Measurements from ENCODE around the gene HSFX3.
"Not testable (repeated sequence)": the region's sequence is repeated elsewhere in the genome, so short reads cannot be mapped to it uniquely, and the experiment has no call there.

Gene HSFX3

DNA sequence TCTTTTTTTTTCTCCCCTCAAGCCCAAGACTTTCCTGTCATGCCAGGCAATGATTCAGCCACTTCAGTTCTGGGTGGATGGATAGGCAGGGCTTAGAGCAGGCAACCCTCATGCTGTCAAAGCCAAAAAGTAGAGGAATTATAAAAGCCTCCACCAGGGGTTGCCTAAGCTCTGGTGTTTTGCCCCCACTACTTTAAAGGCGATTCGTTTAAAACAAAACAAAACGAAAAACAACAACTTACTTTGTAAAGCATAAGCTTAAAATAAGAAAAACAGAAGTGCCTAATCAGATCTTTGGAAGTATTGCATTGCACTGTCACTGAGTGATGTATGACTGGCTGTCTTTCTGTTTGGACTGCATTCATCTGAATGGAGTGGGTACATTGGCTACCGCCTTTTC is 39.3 kb downstream of the HSFX3 start:
- ChIA-PET POLR2A (interaction anchor here (0.6 kb wide), 1 partner anchor 20 kb away, joined by 4 read pairs; no protein-coding TSS in a partner anchor), CTCF (interaction anchor here (1.9 kb wide), 1 partner anchor 17 kb away, joined by 5 read pairs; no protein-coding TSS in a partner anchor)
- DNase-seq (ENCODE audit: extremely low spot score), result no peak
- TF ChIP-seq, protein P1, sequence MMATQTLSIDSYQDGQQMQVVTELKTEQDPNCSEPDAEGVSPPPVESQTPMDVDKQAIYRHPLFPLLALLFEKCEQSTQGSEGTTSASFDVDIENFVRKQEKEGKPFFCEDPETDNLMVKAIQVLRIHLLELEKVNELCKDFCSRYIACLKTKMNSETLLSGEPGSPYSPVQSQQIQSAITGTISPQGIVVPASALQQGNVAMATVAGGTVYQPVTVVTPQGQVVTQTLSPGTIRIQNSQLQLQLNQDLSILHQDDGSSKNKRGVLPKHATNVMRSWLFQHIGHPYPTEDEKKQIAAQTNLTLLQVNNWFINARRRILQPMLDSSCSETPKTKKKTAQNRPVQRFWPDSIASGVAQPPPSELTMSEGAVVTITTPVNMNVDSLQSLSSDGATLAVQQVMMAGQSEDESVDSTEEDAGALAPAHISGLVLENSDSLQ (IDR thresholded peaks at IDR 0.05), result 0 out of 2 replicates have a peak, but pooled peaks have one; percentile 21
- TF ChIP-seq NFRKB (IDR thresholded peaks at IDR 0.05), result no peak
- no peak for TF ChIP-seq CTBP1 (IDR thresholded peaks at IDR 0.05; ENCODE audit: borderline replicate concordance)
- TF ChIP-seq TARDBP (IDR thresholded peaks at IDR 0.05), result no peak
- TF ChIP-seq FOXA1 (IDR thresholded peaks at IDR 0.05), result no peak
- TF ChIP-seq BHLHE40 (IDR thresholded peaks at IDR 0.05; ENCODE audit: borderline replicate concordance), result no peak

DNA sequence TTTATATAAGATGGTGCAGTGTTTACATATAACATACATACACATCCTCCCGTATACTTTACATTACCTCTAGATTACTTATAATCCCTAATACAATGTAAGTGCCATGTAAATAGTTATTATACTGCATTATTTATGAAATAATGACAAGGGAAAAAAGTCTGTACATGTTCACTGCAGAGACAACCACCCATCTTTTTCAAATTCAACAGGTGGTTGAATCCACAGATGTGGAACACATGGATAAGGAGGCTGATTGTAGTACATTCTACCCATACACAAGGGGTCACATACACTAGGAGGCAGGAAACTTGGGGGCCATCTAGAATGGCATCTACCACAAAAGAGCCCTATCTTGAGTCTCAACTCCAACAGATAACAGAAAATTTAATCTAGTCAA is 41.3 kb downstream of the HSFX3 start:
- CTCF ChIA-PET, result no interaction called here
- DNase-seq (ENCODE audit: extremely low spot score), result no peak
- POLR2A ChIA-PET, result no interaction called here
- TF ChIP-seq ZNF384 (IDR thresholded peaks at IDR 0.05), result no peak
- TF ChIP-seq CTBP1 (IDR thresholded peaks at IDR 0.05; ENCODE audit: borderline replicate concordance), result no peak
- TF ChIP-seq SP1 (IDR thresholded peaks at IDR 0.05), result no peak
- TF ChIP-seq HDGF (IDR thresholded peaks at IDR 0.05; ENCODE audit: borderline replicate concordance), result no peak
- no peak for TF ChIP-seq ELF4 (IDR thresholded peaks at IDR 0.05)
- no peak for TF ChIP-seq TARDBP (IDR thresholded peaks at IDR 0.05)
- no peak for TF ChIP-seq BHLHE40 (IDR thresholded peaks at IDR 0.05; ENCODE audit: borderline replicate concordance)
- TF ChIP-seq, protein P1 (IDR thresholded peaks at IDR 0.05), result no peak
- no peak for TF ChIP-seq FOXM1 (IDR thresholded peaks at IDR 0.05; ENCODE audit: borderline replicate concordance)
- no peak for TF ChIP-seq FOXK2 (IDR thresholded peaks at IDR 0.05)
- TF ChIP-seq LEF1 (IDR thresholded peaks at IDR 0.05; ENCODE audit: borderline replicate concordance), result no peak
- no peak for TF ChIP-seq L3MBTL2 (conservative IDR thresholded peaks at IDR 0.05)
- TF ChIP-seq NFRKB (IDR thresholded peaks at IDR 0.05), result no peak
- no peak for TF ChIP-seq SUZ12 (IDR thresholded peaks at IDR 0.05)

DNA sequence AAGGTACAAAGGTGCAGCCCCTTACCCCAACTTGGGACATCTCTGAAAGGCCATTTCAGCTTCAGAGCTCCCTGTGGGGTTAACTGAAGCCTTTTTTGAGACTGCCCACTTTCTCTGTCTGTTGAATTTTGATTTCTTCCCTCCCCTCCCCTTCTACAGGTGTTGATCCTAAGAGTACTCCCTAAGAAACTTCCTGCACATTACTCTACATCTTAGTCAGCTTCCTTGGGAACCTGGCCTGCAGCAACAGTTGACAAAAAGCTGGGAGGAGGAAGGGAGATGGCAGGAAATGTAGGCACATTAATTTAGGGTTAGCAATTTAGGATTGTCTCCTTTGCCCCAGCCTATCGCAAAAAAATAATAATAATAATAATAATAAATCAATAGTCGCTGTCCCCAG is 43.4 kb downstream of the HSFX3 start:
- no peak for TF ChIP-seq SP1 (IDR thresholded peaks at IDR 0.05)
- TF ChIP-seq ARNT (IDR thresholded peaks at IDR 0.05), result no peak
- TF ChIP-seq FOXK2 (IDR thresholded peaks at IDR 0.05), result no peak
- no peak for TF ChIP-seq HDGF (IDR thresholded peaks at IDR 0.05; ENCODE audit: borderline replicate concordance)
- TF ChIP-seq ELF4 (IDR thresholded peaks at IDR 0.05), result no peak
- no peak for TF ChIP-seq NFRKB (IDR thresholded peaks at IDR 0.05)
- no peak for TF ChIP-seq FOXM1 (IDR thresholded peaks at IDR 0.05; ENCODE audit: borderline replicate concordance)
- no peak for TF ChIP-seq TARDBP (IDR thresholded peaks at IDR 0.05)
- TF ChIP-seq SUZ12 (IDR thresholded peaks at IDR 0.05), result no peak
- TF ChIP-seq FOXA1 (IDR thresholded peaks at IDR 0.05), result no peak
- DNase-seq (ENCODE audit: extremely low spot score), result no peak
- ChIA-PET CTCF (no interaction called here), POLR2A (no interaction called here)

DNA sequence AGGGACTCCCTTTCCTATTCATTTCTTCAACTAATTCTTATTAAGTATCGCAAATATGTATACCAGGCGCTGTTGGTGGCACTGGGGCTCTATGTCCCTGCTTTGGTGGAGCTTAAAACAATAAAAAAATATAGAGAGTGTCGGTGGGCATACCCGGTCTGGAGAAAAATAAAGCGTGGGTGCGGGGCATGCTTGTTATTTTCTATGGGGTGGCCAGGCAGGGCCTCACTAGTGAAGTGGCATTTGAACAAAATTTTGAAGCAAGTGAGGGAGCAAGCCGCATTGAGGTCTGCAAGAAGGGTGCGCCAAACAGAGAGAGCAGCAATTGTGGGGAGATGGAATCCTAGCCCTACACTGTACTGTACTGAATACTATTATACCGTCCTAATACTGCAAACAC is 44.1 kb downstream of the HSFX3 start:
- DNase-seq (ENCODE audit: extremely low spot score), result no peak
- TF ChIP-seq SP1 (IDR thresholded peaks at IDR 0.05) (no peak), NFRKB (IDR thresholded peaks at IDR 0.05) (no peak), TARDBP (IDR thresholded peaks at IDR 0.05) (no peak)
- ChIA-PET POLR2A (interaction anchor here (1.3 kb wide), 1 partner anchor 34 kb away, joined by 8 read pairs; the partner anchor contains the start of gene EOLA1), CTCF (no interaction called here)

DNA sequence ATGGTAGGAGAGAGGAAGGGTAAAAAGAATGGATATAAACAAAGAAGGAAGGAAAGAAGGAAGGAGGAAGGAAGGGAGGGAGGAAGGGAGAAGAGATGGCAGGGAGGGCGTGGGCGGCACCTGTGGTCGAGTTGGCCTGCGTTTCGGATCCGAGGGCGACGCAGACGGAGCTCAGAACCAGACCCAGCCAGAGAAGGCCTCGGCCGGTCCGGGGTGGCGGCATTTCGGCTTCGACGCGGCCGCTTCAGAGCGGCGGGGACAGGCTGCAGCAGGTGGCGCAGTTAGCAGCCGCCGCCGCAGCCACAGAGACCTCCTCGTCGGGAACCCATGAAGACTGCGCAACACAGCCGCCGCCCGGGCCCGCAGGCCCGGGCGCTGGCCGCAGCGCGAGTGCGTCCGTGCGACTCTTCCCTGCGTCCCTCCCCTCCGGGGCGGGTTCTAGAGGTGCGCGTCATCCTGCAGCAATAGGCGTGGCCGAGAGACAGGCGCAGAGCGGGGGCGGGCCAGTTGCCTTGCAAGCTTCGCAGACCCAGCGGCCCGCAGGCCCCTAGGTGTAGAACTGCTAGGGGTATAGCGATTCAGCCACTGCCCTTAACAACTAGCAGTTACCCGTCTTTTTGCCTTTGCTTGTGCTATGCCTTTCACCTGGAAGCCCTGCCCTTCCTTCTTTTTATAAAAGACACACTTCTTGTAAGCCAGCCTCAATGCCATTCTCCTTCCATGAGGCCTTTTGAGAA is 44.6 kb downstream of the HSFX3 start, which contains the start of gene IDS:
TSS of gene IDS (minus strand) at position 392 of the 737 bp plus-strand sequence. CDS start at position 223, 169 bp downstream.
- no peak for TF ChIP-seq CTBP1 (IDR thresholded peaks at IDR 0.05; ENCODE audit: borderline replicate concordance)
- TF ChIP-seq LEF1 (IDR thresholded peaks at IDR 0.05; ENCODE audit: borderline replicate concordance), result no peak
- DNase-seq (ENCODE audit: extremely low spot score), result peak; percentile 92
- CTCF ChIA-PET, result no interaction called here
- POLR2A ChIA-PET, result interaction anchor here (0.6 to 1.3 kb wide), 4 partner anchors 24 to 1607 kb away, joined by 3 to 8 read pairs (median 3); partner anchors contain the start of gene EOLA1

DNA sequence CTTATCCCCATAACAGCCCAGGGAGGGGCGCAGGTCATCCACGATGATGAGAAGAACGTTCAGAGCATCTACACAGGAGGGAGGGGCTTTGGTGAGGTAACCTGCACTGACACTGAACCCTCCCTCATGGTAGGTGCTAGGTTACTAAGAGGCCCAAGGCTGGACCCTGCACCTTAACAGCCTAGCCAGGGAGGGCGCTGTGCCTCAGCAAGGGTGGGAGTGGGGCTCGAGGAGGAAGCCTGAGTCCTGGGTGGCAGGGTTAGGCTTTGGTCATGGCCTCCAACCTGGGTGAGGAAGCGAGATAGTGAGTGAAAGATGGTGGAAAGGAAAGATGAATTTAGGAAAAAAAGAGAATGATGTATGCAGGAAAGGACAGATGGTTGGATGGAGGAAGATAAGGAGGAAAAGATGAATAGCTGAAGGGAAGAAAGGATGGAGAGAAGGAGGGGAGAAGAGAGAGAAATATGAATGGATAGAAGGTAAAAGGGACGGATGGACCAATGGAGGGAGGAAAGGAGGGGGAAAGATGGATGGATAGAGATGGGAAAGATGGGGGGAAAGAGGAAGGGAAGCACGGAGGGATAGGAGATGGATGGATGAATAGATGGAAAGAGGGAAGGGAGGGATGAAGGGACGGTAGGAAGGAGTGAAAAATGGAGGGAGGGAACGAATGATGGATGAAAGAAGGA is 45.4 kb downstream of the HSFX3 start:
- ChIA-PET POLR2A (interaction anchor here (0.6 to 1.3 kb wide), 4 partner anchors 24 to 1606 kb away, joined by 3 to 8 read pairs (median 3); partner anchors contain the start of gene EOLA1), CTCF (interaction anchor here (0.7 kb wide), 1 partner anchor 777 kb away, joined by 4 read pairs; no protein-coding TSS in a partner anchor)
- DNase-seq (ENCODE audit: extremely low spot score), result peak; percentile 63
- peak; percentile 61; the same call in 1 of the 2 replicates for TF ChIP-seq CTBP1 (IDR thresholded peaks at IDR 0.05; ENCODE audit: borderline replicate concordance)
- TF ChIP-seq FOXM1 (IDR thresholded peaks at IDR 0.05; ENCODE audit: borderline replicate concordance), result no peak

DNA sequence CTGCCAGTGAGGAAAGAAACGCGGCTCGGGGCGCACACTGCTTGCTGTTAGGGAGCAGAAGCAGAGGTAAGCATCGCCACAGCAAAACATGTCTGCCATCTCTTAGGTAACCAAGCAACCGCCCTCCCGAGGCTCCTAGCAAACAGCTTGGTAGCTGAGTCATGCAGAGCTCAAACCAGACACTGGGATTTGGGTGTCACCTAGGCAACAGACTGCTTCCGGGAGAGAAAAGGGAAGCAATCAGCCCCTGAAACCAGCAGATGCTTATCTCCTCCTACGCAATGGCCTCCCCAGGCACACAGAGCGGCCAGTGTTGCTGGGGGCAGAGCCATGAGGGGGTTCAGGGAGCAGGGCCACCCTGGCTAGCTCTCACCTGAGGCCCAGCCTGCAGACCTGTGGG is 46.3 kb downstream of the HSFX3 start:
- DNase-seq (ENCODE audit: extremely low spot score); POLR2A ChIA-PET: not testable (repeated sequence)
- CTCF ChIA-PET, result interaction anchor here (0.7 kb wide), 1 partner anchor 776 kb away, joined by 4 read pairs; no protein-coding TSS in a partner anchor

DNA sequence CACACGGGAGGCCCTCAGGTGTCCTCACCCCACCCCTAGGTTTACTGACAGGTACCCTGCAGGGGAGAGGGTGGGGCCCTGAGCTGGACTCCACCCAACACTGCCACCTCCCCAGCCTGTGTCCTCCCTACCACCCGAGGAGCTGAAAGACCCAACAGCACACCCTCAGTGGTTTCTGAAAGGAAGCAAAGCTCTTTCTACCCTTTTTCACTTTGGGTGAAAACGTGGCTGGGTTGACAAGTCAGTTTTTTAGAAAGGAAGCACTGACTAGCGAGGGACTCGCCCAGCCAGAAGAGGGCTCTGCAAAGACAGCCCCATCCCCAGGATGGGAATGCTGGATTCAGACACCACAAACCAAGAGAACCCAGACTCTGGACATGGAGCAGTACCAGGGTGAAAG is 46.8 kb downstream of the HSFX3 start:
- CTCF ChIA-PET, result interaction anchor here (1.2 kb wide), 1 partner anchor 9 kb away, joined by 4 read pairs; no protein-coding TSS in a partner anchor
- DNase-seq (ENCODE audit: extremely low spot score); POLR2A ChIA-PET: not testable (repeated sequence)

Measured in HEK293T (cell line).